ENCODE results near the gene BTG3.

GRCh38 chr21:17570786-17571185 lies 41.9 kb downstream of the BTG3 start:
- TF ChIP-seq CTCF (IDR thresholded peaks at IDR 0.05; ENCODE audit: insufficient read depth, low read depth, low read length) (no peak), EZH2 (IDR thresholded peaks at IDR 0.05; ENCODE audit: insufficient read depth, low read length) (no peak)
